ENCODE results near the gene EPB42.

GRCh38 chr15:43194795-43195194 lies 26.0 kb downstream of the EPB42 start:
- TF ChIP-seq POLR2A (IDR thresholded peaks at IDR 0.05; ENCODE audit: low read depth, low read length) (no peak), POLR2AphosphoS5 (IDR thresholded peaks at IDR 0.05; ENCODE audit: low read depth, low read length) (no peak), POU2F2 (IDR thresholded peaks at IDR 0.05; ENCODE audit: low read depth, low read length) (no peak), TAF1 (IDR thresholded peaks at IDR 0.05; ENCODE audit: low read depth, low read length) (no peak), PAX5 (IDR thresholded peaks at IDR 0.05; ENCODE audit: insufficient read depth, low read length, severe bottlenecking) (no peak), SPI1 (IDR thresholded peaks at IDR 0.05; ENCODE audit: low read depth, low read length) (no peak)

Data from GM12891 (cell line).